Left renal cortex interstitium (tissue), 4 donors: ENCODE results near the gene VASN. TPM values are rescaled to one million over a fixed set of nuclear protein-coding genes. Genes with fewer than 3 reads are reported as not detected.
"Not testable (repeated sequence)": the region's sequence is repeated elsewhere in the genome, so short reads cannot be mapped to it uniquely, and the experiment has no call there.

Experiments
- DNase-seq, 4 donors: peaks; one replicate each; pipeline ENCODE4 v3.0.0-alpha.2; 2013; ENCODE audit warnings: low read depth in 4 of 4, low spot score in 2 of 4, missing footprints in 1 of 4
- polyA plus RNA-seq, 4 donors: library from polyadenylated mRNA; unstranded; fragments of 120-200 nt; gene quantifications; one replicate each; pipeline ENCODE4 v1.2.1, GENCODE V29; 2013; ENCODE audit not compliant: insufficient read length in 4 of 4

The VASN gene
- 10 to 100 TPM; 33.7 to 76.0 (median 60.9) TPM for polyA plus RNA-seq

GRCh38 chr16:4371357-4372000 is at the start of gene VASN:
TSS of gene VASN (plus strand) at chr16:4371848. CDS start at chr16:4380878, 9,030 bp downstream.
- no peak for DNase-seq

GRCh38 chr16:4322121-4323052 is 49.3 kb upstream of the VASN start:
- no peak for DNase-seq

GRCh38 chr16:4323071-4323844 is 48.4 kb upstream of the VASN start:
- DNase-seq: no peak

- DNase-seq: no peak
Measured at GRCh38 chr16:4323845-4324488, 47.7 kb upstream of the VASN start.

GRCh38 chr16:4324492-4325252 is 47.0 kb upstream of the VASN start:
- DNase-seq: no peak

GRCh38 chr16:4325253-4325758 is 46.3 kb upstream of the VASN start:
- DNase-seq: no peak

GRCh38 chr16:4327386-4328045 is 44.1 kb upstream of the VASN start:
- no peak for DNase-seq

- DNase-seq: no peak
Measured at GRCh38 chr16:4328046-4328781, 43.4 kb upstream of the VASN start.

GRCh38 chr16:4328782-4329775 is 42.6 kb upstream of the VASN start:
- DNase-seq: no peak

GRCh38 chr16:4330277-4330874 is 41.3 kb upstream of the VASN start:
- no peak for DNase-seq

GRCh38 chr16:4332083-4332482 is 39.6 kb upstream of the VASN start:
- DNase-seq: no peak

GRCh38 chr16:4332623-4333307 is 38.9 kb upstream of the VASN start:
- DNase-seq: no peak

GRCh38 chr16:4333308-4333638 is 38.4 kb upstream of the VASN start:
- DNase-seq: no peak

- DNase-seq: not testable (repeated sequence)
Measured at GRCh38 chr16:4333714-4334113, 37.9 kb upstream of the VASN start.

GRCh38 chr16:4334724-4335495 is 36.7 kb upstream of the VASN start:
- no peak for DNase-seq
